ENCODE data around the gene WNT10A.

WNT10A gene

GRCh38 chr2:218878486-218878885 lies 2.2 kb upstream of the WNT10A start:
- DNase-seq, result no peak

DNA sequence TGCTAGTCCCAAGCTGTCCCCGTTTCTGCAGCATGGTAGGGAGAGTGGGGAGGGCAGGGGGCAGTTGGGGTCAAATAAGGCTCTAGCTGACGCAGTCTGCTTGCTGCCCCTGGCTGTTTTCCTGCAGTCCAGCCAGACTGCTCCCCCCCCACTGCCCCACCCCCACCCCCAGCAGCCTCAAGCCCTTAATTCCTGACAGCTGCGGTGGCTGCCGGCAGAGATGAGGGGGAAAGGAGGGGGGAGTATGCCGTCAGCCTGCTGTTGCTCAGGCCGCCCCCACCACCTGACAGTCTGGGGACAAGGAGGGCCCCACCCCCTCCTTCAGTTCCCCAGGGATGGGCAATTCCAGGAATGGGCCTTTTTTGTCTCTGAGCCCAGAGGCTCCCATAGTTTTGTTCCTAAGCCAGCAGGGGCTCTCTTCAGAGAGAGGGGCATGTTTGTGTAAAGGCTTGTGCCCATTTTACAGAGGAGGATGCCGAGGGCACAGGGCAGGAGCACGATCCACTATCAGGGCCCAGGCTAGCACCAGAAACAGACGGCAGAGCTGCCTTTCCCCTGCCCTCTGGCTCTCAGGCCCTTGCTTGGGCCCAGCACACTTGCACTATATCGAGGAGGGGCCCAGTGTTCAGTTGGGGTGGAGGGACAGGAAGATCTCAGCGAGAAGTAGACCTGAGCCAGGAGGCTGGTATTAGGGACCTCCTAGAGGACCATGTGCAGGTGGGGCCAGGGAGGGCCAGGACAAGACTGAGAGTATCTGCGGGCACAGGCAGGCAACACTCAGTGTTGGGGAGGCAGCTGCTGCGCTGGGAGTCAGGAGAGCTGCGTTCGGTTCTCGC lies 1.5 kb upstream of the WNT10A start:
- DNase-seq, result no peak

GRCh38 chr2:218879776-218880101 lies 913 bp upstream of the WNT10A start:
- DNase-seq, result no peak

GRCh38 chr2:218880859-218881594 lies 375 bp downstream of the WNT10A start:
- no peak for DNase-seq

- DNase-seq, result no peak
These were observed 1.2 kb downstream of the WNT10A start for GRCh38 chr2:218881744-218882460.

GRCh38 chr2:218882461-218882816 lies 1.8 kb downstream of the WNT10A start:
- no peak for DNase-seq

GRCh38 chr2:218882866-218883366 lies 2.3 kb downstream of the WNT10A start:
- peak in 1 of 2 experiments; percentile 35 for DNase-seq

DNA sequence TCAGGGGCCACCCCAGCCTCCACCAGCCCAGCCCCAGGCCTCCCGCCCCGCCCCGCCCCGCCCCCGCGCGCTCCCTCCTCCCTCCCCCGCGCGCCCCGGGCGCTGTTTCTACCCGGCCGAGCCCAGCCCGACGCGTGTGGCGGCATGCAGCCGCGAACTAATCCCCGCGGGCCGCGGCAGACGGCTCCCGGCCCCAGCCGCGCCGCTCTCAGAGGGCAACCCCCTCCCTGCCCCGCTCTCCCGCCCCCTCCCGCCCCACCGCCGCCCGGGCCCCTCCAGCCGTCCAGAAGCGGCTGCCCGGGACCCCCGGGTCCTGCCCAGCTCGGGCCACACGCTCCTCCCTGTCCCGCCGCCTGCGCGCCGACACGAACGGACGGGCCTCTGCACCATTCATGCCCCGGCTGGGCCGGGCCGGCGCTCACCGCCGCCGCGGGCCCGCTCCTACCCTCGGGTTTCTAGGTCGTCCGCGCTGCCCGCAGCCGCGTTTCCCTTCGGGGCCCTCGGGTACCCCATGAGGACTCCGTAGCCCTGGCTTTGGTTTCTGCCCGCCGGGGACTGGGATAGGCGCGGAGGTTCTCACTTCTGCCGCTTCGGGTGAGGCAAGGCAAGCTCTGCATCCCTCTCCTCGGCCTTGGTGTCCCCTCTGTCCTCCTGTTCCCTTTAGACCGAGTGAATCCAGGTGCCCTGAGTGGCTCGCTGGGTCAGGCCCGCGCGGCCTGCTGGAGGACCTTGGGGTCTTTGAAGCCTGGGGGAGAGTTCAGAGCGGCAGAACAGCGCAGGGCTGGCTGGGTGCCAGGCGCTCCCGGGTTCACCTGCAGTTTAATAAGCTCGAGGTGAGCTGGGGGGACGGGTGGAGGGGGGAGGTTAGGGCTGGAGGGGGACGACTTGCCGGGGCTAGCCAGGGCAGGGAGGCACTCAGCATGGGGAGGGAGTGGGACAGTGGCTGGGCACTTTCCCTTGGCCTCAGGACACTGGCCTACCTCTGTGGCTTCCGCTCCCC lies 3.1 kb downstream of the WNT10A start:
- DNase-seq, result peak; percentile 46 to 54

DNA sequence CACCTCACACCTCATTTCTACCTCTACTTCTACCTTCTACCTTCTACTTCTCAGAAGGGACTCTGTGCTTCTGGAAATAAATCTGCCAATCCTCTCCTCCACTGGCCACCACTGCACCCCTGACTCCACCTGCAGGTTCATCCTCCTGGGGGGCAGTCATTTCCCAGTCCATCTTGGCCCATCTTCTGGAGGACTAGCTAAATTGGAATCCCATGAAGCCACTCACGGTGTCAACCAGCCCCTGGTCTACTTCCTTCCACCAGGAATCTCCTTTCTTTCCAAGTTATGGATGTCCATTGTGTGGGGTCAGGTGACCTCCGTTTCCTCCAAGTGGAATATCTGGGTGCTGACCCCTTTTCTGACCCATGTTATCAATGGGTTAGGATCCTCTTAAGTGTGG lies 3.9 kb downstream of the WNT10A start:
- DNase-seq, result no peak

DNA sequence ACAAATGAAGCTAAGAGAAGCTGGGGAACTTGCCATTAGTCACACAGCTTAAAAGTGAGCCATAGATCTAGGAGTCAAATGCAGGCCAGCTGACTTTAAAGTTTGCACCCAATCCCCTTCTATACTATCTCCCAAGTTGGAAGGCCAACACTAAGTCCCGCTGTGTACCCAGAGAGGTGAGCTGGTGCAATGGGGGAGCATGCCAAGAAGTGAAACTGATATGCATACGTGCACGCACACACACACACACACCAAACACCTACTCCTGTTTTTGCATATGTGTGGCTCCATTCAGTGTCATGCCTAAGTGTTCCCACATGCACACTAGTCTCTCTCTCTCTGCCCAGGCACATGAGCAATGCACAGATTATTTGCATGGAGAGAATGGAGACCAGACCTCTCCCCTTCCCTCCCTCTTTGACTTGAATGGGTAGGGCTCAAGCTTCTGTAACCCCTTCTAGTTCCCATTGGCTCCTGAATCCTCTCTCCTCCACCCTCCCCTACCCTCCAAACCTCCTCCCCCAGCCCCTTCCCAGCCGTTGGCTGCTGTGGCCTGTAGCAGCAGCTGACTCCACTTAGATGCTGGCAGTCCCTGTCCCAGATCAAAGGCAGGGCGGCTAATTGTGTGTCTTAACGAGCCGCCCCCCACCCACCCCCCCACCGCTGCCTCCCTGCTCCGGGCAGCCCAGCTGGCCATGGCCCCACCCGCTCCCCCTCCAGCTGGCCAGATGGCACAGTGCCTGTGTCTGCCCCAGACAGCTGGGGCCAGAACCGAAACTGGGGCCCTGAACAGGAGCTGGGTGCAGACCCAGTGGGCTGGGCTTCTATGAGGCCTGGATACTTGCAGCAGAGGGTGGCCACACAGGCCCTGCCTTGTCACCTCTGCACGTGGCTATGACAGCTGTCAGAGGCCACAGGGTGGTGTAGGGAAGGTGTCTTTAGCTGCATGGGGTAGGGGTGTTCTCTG lies 5.6 kb downstream of the WNT10A start:
- no peak for DNase-seq

GRCh38 chr2:218887079-218887478 lies 6.4 kb downstream of the WNT10A start:
- DNase-seq, result no peak

- DNase-seq, result no peak
These were observed 7.7 kb downstream of the WNT10A start for GRCh38 chr2:218888341-218888740.

GRCh38 chr2:218889937-218890336 lies 9.3 kb downstream of the WNT10A start:
- DNase-seq, result no peak

- no peak for DNase-seq
These were observed 9.7 kb downstream of the WNT10A start for GRCh38 chr2:218890369-218890768.

DNA sequence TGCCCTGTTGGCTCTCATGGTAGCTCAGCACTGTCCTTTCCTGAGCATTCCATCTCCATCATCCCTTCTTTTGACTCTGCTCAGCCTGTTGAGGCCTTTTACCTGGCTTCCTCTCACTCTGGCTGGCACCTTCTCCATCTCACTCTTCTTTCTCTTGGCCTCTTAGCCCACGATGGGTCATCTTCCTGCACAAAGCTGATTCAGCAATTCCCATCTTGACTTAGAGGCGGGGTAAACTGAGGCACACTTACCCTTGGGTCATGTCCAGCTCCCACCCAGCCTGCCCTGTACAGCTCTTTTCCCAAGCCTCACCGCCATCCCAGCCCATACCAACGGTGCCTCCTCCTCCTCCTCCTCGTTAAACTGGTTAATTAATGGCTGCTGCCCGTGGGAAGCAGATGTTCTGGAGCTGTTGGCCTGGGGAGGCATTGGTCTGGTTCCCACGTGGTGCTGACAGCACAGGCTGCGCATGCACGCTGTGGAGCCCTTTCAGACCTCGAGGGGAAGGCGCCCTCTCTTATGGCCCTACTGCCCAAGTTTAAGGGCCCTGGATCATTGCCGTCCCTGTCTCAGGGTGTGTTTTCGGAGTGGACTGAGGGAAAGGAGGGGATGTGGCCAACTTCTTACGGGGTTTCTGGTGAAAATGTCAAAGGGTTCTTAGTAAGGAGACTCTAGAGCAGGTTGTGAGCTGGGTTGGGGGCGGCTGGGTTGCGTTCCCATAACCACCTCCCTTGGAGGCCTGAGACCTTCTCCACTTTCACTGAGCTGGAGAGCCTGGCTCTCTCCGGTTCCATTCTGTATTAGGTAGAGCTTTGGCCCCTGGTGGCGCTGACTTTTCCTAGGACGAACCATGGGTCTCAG lies 10.9 kb downstream of the WNT10A start:
- no peak for DNase-seq

GRCh38 chr2:218892693-218893348 lies 12.2 kb downstream of the WNT10A start:
- peak; percentile 82 to 85 for DNase-seq

DNA sequence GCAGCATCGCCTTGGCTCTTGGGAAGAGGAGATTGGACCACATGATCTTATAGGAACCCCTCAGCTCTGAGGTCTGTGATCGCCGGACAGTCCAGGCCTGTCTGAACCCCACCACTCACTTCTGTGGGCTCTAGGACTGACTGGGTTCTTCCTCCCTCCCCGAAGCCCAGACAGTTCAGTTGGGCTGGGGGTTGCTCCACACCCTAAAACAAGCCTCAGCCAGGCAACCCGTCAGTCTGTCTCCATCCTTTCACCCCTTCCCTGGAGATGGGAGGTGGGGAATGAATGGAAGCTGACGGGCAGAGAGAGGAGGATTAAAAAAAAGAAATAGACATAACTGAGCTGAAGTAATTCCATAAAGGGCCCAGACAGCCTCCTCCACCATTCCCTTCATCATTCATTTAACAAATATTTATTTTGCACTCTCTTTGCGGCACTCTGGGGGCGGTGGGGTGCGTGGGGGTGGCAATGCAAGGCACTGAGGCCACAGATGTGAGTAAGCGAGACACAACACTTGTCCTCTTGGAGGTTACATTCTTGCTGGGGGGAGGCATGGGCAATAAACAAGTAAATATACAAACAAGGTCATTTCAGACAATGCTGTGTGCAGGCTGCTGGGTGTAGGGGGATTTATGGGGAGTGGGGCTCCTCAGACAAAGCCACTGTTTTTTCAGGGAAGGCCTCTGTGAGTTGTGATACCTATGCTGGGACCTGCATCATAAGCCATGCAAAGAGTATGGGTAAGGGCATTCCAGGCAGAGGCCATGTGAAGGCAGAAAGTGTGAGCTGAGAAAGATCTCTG lies 12.9 kb downstream of the WNT10A start:
- DNase-seq, result peak in 1 of 2 experiments; percentile 60

DNA sequence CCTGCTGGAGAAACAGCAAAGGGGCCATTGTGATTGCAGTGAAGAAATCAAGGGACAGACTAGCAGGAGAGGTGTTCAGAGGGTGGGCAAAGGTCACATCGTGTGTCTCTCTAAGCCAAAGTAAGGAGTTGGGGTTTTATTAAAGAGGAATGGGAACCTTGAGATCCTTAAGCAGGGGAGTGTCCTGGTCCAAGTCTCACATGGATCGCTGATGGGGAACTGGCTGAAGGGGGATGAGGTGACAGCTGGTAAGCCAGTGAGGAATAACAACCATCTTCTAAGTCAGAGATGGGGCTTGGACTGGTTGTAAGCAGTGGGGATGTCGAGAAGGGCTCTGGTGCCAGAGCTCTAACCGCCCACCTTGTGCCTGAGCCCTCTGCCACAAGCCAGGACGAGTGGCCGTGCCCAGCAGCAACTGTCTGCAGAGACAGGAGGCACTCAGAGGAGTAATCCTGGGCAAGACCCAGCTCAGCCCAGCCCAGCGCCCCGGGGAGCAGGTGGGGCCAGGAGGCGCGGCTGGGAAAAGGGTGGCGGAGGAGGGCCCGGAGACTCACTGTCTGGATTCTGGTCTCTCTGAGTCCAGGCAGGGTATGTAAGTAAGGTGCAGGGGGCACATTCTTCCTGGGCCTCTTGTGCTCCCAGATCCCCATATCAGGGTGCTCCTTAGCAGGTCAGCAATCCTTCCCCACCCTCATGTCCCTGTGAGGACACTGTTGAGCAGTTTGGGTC lies 13.7 kb downstream of the WNT10A start:
- DNase-seq, result no peak
